NK-92 treated with Interleukin-12 subunit alpha and Interleukin-12 subunit beta, amount 100 ng/mL, for 24 hours (cell line): Measurements from ENCODE around the gene PAOX.

Source experiments
- DNase-seq: peaks from one replicate; lab custom pipeline; 2025; lab: John Stamatoyannopoulos, UW

PAOX gene

DNA sequence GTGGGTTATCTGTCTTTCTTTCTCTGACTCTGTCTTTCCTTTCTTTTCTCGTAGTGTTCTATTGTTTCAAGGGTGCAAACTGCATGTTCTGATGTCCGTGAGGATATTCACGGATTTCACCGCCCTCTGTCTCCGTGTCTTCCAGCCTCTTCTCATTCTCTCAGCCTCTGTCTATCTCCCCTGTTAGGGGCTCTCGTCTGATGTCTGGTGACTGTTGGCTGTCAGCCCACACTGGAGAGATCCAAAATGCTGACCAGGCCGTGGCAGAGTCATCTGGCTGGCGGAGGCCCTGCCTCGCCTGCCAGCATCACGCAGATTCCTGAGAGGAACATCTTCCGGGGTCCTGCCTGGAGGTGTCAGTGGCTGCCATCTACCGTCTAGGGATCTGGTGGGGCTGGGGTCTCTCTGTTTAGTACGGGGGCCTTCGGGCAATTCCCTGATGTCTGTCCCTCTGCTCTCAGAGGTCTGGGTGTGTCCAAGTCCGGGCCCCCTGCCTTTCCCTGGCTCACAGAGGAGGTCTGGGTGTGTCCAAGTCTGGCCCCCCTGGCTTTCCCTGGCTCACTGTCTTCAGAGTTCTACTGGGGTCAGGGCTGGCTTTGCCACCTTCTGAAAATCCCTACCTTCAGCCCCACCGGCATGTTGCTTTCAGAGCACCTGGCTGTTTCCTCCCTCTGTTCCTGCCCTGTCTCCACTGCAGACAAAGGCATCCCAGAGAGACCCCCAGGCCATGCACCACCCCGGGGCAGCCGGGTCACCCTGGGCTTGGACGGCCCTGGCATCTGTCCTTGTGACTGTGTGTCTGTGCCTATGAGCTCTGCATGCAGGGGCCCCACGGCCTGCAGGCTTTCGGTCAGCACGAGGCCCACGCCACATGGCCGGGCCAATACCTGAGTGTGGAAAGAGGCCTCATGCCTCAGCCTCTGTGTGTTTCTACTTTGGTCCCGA, 60.7 kb downstream of the PAOX start:
- no peak for DNase-seq

DNA sequence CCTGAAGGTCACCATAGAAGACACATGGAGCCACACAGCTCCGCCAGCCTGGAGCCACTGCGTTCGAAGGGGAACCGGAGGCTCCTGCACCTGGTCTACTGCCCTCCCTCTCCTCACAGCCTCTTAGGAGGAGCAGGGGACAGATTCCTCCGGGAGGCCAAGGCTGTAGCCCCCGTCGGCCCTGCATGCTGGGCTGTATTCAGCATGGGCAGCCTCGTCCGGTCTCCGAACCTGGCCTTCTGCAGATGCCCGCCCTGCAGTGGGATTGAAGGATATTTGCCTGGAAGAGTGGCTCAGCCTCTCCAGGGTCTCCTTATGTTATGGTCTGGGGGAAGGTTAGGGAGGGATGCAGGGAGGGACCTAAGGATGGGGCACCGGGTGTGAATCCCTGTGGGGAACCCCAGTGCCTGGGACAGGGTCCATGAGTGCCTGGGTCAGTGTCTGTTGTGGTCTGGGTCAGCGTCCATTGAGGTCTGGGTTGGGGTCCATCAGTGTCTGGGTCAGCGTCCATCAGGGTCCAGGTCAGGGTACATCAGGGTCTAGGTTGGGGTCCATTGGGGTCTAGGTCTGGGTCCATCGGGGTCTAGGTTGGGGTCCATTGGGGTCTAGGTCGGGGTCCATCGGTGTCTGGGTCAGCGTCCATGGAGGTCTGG, 61.7 kb downstream of the PAOX start:
- no peak for DNase-seq
